ENCODE results near the gene GATM.

Gene GATM

GRCh38 chr15:45378149-45378912 is at the start of gene GATM:
TSS of gene GATM (minus strand) at chr15:45378544. CDS start at chr15:45378453, 91 bp downstream.
- peak; percentile 64 for DNase-seq

GRCh38 chr15:45427085-45427484 is 48.7 kb upstream of the GATM start:
- DNase-seq: no peak

- no peak for DNase-seq
These were observed 46.8 kb upstream of the GATM start for GRCh38 chr15:45425135-45425534.

- DNase-seq: no peak
These were observed 46.1 kb upstream of the GATM start for GRCh38 chr15:45424429-45424828.

GRCh38 chr15:45417303-45417950 is 39.1 kb upstream of the GATM start:
- DNase-seq: no peak

- DNase-seq: no peak
These were observed 36.0 kb upstream of the GATM start for GRCh38 chr15:45414215-45414885.

- no peak for DNase-seq
These were observed 31.3 kb upstream of the GATM start for GRCh38 chr15:45409596-45409995.

GRCh38 chr15:45407786-45408185 is 29.4 kb upstream of the GATM start:
- no peak for DNase-seq

- peak; percentile 37 for DNase-seq
These were observed 24.9 kb upstream of the GATM start for GRCh38 chr15:45402955-45403877.

- peak; percentile 95 for DNase-seq
These were observed 24.0 kb upstream of the GATM start for GRCh38 chr15:45402162-45402954.

- DNase-seq: no peak
These were observed 23.4 kb upstream of the GATM start for GRCh38 chr15:45401665-45402161.

GRCh38 chr15:45399381-45400212 is 21.3 kb upstream of the GATM start:
- DNase-seq: no peak

- no peak for DNase-seq
These were observed 18.8 kb upstream of the GATM start for GRCh38 chr15:45397116-45397665.

- DNase-seq: no peak
These were observed 17.6 kb upstream of the GATM start for GRCh38 chr15:45395943-45396342.

GRCh38 chr15:45394681-45395080 is 16.3 kb upstream of the GATM start:
- no peak for DNase-seq

GRCh38 chr15:45393851-45394250 is 15.5 kb upstream of the GATM start:
- no peak for DNase-seq

- no peak for DNase-seq
These were observed 14.2 kb upstream of the GATM start for GRCh38 chr15:45392584-45392855.

- DNase-seq: no peak
These were observed 13.6 kb upstream of the GATM start for GRCh38 chr15:45391746-45392583.

- DNase-seq: no peak
These were observed 11.0 kb upstream of the GATM start for GRCh38 chr15:45389351-45389750.

Measured in activated T-cell treated with anti-CD3 and anti-CD28 coated beads, Interleukin-2, amount 50 U/mL, for 1 hour (primary cell).